CD4-positive, alpha-beta T cell (primary cell): Measurements from ENCODE around the gene CSTF1. TPM values are rescaled to one million over a fixed set of nuclear protein-coding genes. Genes with fewer than 3 reads are reported as not detected.

ENCODE experiments used
- ATAC-seq: fragments of 200-7000 bp; cut with Tn5 transposase; one replicate; pipeline ENCODE4 v1.10.0; 2022; ENCODE audit warnings: mild to moderate bottlenecking; ENCODE audit not compliant: poor library complexity
- CTCF ChIA-PET: fragments of 350-600 bp; sonication (Branson Sonifier 250); formaldehyde crosslinking; loops from one replicate; lab custom pipeline; 2021; ENCODE audit warnings: antibody characterized with exemption, inconsistent platforms; lab: Charles Lee
- POLR2A ChIA-PET: fragments of 350-600 bp; sonication (Branson Sonifier 250); formaldehyde crosslinking; loops from one replicate; lab custom pipeline; 2021; ENCODE audit warnings: antibody characterized with exemption, inconsistent platforms; lab: Charles Lee
- DNase-seq, 14 experiments: peaks; one replicate each; pipeline ENCODE4 v3.0.0-alpha.2; 2013 to 2020; ENCODE audit warnings: mixed read lengths in 2 of 14
- H3K27ac ChIP-seq, 2 donors: one replicate each; pipeline versions ENCODE4 v1.5.1 to v1.7.0; 2013; ENCODE audit warnings: low read length in 2 of 2, low read depth in 1 of 2, mild to moderate bottlenecking in 1 of 2
- H3K27me3 ChIP-seq, 2 experiments: 1 replicate in 1 of 2; 2 replicates in 1 of 2; pipeline versions ENCODE4 v1.6.1 to v1.7.0; 2013; ENCODE audit warnings: low read length in 2 of 2, control low read depth in 1 of 2, mild to moderate bottlenecking in 1 of 2, moderate library complexity in 1 of 2; ENCODE audit not compliant: insufficient read depth in 2 of 2, control insufficient read depth in 1 of 2
- H3K36me3 ChIP-seq: one replicate; pipeline ENCODE4 v1.6.1; 2013; ENCODE audit warnings: low read length, control low read depth; ENCODE audit not compliant: insufficient read depth
- H3K4me1 ChIP-seq: one replicate; pipeline ENCODE4 v1.6.1; 2013; ENCODE audit warnings: low read length, control low read depth; ENCODE audit not compliant: insufficient read depth
- H3K4me3 ChIP-seq: one replicate; pipeline ENCODE4 v1.5.1; 2013; ENCODE audit warnings: mild to moderate bottlenecking, low read length, moderate library complexity
- H3K9me3 ChIP-seq, 2 experiments: 1 replicate in 1 of 2; 2 replicates in 1 of 2; pipeline versions ENCODE4 v1.6.1 to v1.7.0; 2013; ENCODE audit warnings: low read length in 2 of 2, mild to moderate bottlenecking in 2 of 2, control low read depth in 1 of 2, moderate library complexity in 1 of 2; ENCODE audit not compliant: control insufficient read depth in 1 of 2, insufficient read depth in 1 of 2
- H3K27ac Mint-ChIP-seq: one replicate; pipeline ENCODE4 v1.8.0; 2020; ENCODE audit warnings: mixed read lengths
- H3K27me3 Mint-ChIP-seq: one replicate; pipeline ENCODE4 v1.8.0; 2021; ENCODE audit warnings: mixed read lengths
- H3K36me3 Mint-ChIP-seq: one replicate; pipeline ENCODE4 v1.8.0; 2021; ENCODE audit warnings: low read depth, mixed read lengths
- H3K4me1 Mint-ChIP-seq: one replicate; pipeline ENCODE4 v1.8.0; 2021; ENCODE audit warnings: low read depth, mixed read lengths
- H3K4me3 Mint-ChIP-seq: one replicate; pipeline ENCODE4 v1.8.0; 2020; ENCODE audit warnings: mild to moderate bottlenecking, mixed read lengths
- H3K9me3 Mint-ChIP-seq: one replicate; pipeline ENCODE4 v1.8.0; 2020; ENCODE audit warnings: mixed read lengths
- CTCF ChIP-seq: fragments of 200-600 bp; IDR thresholded peaks from one replicate; pipeline ENCODE4 v1.8.0; 2022; ENCODE audit warnings: antibody characterized with exemption, mild to moderate bottlenecking
- intact Hi-C, 2 experiments: fragments of 100-400 bp; cut with DNase I in 1 of 2; cut with micrococcal nuclease in 1 of 2; formaldehyde crosslinking; loops; one replicate each; pipeline versions ENCODE4 v1.15.1 to v1.9.0; 2023 to 2025; cut with DNase I, micrococcal nuclease
- total RNA-seq, 174 experiments: library from RNA in 2 of 174; stranded (reverse) in 2 of 174; gene quantifications; one replicate each; pipeline ENCODE4 v1.2.3 and lab custom pipeline; 2021 to 2026

The CSTF1 gene
- total RNA-seq, 2 experiments from 2014 or later = 20.7 to 21.8 TPM

GRCh38 chr20:56378386-56378785, 14.1 kb upstream of the CSTF1 start:
- no peak overlapping the region for H3K4me3 ChIP-seq
- H3K9me3 ChIP-seq = no peaks in the 10 kb centered on the region
- H3K4me3 Mint-ChIP-seq = no peak overlapping the region
- no peak overlapping the region for H3K27ac Mint-ChIP-seq
- no peak overlapping the region for H3K27ac ChIP-seq
- H3K36me3 Mint-ChIP-seq = no peaks in the 10 kb centered on the region
- H3K4me1 ChIP-seq = no peaks in the 10 kb centered on the region
- DNase-seq (no peak), ATAC-seq (no peak)
- no peaks in the 10 kb centered on the region for H3K36me3 ChIP-seq
- ChIA-PET POLR2A (interaction anchor here (0.8 kb wide), 1 partner anchor 20 kb away, joined by 3 read pairs; the partner anchor contains the start of gene FAM210B), CTCF (interaction anchor here (0.6 kb wide), 1 partner anchor 35 kb away, joined by 3 read pairs; no protein-coding TSS in a partner anchor)
- H3K27me3 ChIP-seq = no peaks in the 10 kb centered on the region
- no peak for TF ChIP-seq CTCF
- H3K27me3 Mint-ChIP-seq = no peaks in the 10 kb centered on the region
- H3K9me3 Mint-ChIP-seq = no peaks in the 10 kb centered on the region
- no peaks in the 10 kb centered on the region for H3K4me1 Mint-ChIP-seq
- intact Hi-C loops = no loop called here

GRCh38 chr20:56380375-56380774, 12.1 kb upstream of the CSTF1 start:
- CTCF ChIA-PET = no interaction called here
- Mint-ChIP-seq H3K36me3 (no peaks in the 10 kb centered on the region), H3K27ac (no peak overlapping the region), H3K4me1 (no peaks in the 10 kb centered on the region), H3K9me3 (no peaks in the 10 kb centered on the region), H3K4me3 (no peak overlapping the region), H3K27me3 (no peaks in the 10 kb centered on the region)
- no peaks in the 10 kb centered on the region for H3K27me3 ChIP-seq
- ATAC-seq (no peak), DNase-seq (no peak)
- TF ChIP-seq CTCF = no peak
- POLR2A ChIA-PET = interaction anchor here (1.6 kb wide), 1 partner anchor 11 kb away, joined by 4 read pairs; the partner anchor contains the start of gene AURKA
- H3K4me1 ChIP-seq = no peaks in the 10 kb centered on the region
- no peaks in the 10 kb centered on the region for H3K36me3 ChIP-seq
- intact Hi-C loops = no loop called here
- H3K9me3 ChIP-seq = no peaks in the 10 kb centered on the region
- H3K27ac ChIP-seq = no peak overlapping the region
- H3K4me3 ChIP-seq = no peak overlapping the region

GRCh38 chr20:56381501-56381900, 10.9 kb upstream of the CSTF1 start:
- no peaks in the 10 kb centered on the region for H3K9me3 ChIP-seq
- H3K27ac ChIP-seq = no peak overlapping the region
- H3K27me3 ChIP-seq = no peaks in the 10 kb centered on the region
- Mint-ChIP-seq H3K9me3 (no peaks in the 10 kb centered on the region), H3K27ac (no peak overlapping the region), H3K4me3 (no peak overlapping the region), H3K27me3 (no peaks in the 10 kb centered on the region), H3K36me3 (no peaks in the 10 kb centered on the region), H3K4me1 (no peaks in the 10 kb centered on the region)
- ATAC-seq = no peak
- POLR2A ChIA-PET = interaction anchor here (0.7 to 1.6 kb wide), 2 partner anchors 10 to 23 kb away, joined by 3 to 4 read pairs; partner anchors contain the start of genes AURKA and FAM210B
- peaks cover 3% of the 10 kb centered on the region for H3K36me3 ChIP-seq
- DNase-seq = no peak
- intact Hi-C loops = no loop called here
- no peaks in the 10 kb centered on the region for H3K4me1 ChIP-seq
- TF ChIP-seq CTCF = no peak
- H3K4me3 ChIP-seq = no peak overlapping the region
- CTCF ChIA-PET = no interaction called here
